Hematopoietic multipotent progenitor cell treated with erythropoietin and hydrocortisone succinate and interleukin-3 and kit ligand, for 4 days (in vitro differentiated cells): ENCODE results near the gene RAPGEF5.
A peak's percentile ranks its signal among the peaks of the same experiment; 100 is the strongest.

Experiments used
- DNase-seq: peaks from one replicate; pipeline ENCODE4 v3.0.0-alpha.2; 2015

Gene RAPGEF5

DNA sequence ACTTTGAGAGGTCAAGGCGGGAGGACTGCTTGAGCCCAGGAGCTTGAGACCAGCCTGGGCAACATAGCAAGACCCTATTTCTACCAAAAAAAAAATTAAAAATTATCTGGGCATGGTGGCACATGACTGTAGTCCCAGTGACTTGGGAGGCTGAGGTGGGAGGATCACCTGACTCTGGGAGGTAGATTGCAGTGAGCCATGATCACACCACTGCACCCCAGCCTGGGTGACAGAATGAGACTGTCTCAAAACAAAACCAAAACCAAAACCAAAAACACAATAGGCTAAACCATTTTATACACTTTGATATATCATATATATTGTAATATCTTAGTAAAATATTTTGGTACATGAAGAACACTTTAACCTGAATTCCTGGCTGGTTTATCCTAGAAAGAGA, 101.6 kb downstream of the RAPGEF5 start:
- DNase-seq = no peak

DNA sequence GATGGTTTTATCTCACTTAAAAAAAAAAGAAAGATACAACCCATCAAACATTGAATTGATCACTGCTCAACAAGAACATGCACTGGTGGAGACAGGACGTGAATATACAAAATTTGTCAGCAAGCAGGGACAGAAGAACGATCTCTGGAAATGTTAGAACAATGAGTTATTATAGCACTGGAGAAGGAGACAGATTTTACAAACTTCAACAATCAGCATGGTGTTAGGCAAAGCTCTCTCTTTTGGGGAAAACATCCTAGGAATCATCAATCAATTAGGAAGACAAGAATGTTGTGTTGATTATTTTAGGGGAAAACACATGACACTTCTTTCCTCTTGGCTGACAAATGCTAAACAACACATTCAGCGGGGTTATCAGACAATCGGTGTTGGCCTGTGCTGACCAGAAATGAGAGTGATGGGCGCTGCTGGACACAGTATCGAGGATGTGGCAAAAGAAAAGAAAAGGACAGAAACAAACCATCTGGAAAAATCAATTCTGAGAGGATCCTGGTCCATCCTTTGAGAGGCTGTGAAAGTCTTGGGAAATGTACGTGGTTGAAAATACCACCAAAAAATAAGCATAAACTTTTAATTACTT, 103.9 kb downstream of the RAPGEF5 start:
- no peak for DNase-seq

DNA sequence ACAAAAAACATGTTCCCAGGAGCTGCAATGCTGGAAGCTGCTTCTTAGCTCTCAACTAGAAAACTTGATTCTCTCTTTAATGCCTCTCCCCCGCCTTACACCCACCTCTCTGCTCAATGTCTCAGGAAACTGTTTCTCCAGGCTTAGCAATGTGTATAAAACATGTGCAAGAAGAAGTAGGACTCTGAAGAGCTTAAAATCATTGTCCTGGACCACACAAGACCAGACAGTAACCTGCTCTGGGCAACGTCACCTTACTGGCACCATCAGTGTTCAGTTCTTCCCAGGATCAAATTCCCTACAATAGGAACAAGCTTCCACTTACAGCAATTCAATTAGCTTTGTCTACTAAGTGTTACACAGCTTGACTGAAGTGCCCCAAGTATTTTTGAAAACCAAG, 104.9 kb downstream of the RAPGEF5 start:
- DNase-seq = no peak

DNA sequence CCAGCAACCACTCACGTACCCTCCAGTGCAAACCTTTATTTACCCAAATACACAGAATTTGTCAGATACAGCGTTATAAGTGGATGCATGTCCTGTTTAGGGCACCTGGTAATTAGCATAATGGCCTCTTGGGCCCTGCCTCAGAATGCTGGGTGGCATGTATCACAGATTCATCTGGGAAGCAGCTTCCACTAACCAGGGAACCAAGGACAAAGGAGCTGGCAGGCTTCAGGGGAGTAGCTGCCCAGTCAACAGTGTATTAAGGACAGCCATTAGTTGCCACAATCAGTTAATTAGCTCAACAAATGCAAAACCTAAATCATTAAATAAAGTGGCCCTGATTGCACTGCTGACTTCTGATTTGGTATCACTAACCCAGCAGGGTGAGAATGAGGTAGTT, 105.7 kb downstream of the RAPGEF5 start:
- no peak for DNase-seq

DNA sequence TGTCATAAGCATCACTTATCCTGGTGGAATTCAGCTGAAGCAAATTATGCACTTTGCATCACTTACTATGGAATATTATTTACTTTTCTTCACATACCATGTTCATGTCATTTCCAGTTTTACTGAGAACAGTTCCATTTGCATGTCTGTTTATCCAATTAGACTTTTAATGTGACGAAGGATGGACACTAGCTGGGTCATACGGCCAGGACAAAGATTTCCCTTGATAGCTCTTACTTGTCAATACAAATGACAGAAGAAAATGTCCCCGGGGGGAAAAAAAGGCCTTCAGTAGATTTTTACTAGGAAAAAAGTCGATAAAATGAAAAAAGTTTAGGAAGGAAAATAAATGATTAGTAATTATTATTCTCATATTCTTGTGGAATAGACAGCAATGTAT, 106.6 kb downstream of the RAPGEF5 start:
- no peak for DNase-seq

DNA sequence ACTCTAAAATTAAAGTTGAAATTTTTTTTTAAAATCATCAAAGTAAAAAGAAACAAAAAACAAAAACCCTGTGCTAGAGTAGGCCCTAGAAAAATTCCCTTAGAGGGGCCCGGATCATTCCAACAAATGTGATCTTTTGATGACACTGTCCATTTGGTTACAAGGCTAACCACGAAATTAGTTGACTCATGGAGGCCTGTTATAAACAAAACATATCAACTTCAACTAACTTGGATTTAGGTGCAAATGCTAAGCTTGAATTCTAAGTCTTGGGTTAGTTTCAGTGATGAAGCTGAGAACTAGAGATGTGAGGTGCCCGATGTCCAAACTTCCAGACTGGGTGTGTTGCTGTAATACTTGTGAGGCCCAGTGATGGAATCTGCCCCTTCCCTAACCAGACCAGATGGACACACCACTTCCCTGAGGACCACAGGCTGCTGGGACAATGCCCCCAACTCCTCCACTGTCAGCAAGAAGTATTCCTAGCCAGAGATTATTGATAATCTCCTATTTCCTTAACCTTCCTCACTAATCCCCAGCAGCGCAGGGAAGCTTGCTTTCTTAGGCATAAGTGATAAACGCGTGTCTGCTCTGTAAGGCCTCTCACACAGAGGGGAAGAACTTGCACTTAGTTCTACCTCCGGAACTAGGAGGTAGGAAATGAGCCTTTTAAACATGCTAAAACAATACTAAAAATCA, 108.7 kb downstream of the RAPGEF5 start:
- DNase-seq = no peak

DNA sequence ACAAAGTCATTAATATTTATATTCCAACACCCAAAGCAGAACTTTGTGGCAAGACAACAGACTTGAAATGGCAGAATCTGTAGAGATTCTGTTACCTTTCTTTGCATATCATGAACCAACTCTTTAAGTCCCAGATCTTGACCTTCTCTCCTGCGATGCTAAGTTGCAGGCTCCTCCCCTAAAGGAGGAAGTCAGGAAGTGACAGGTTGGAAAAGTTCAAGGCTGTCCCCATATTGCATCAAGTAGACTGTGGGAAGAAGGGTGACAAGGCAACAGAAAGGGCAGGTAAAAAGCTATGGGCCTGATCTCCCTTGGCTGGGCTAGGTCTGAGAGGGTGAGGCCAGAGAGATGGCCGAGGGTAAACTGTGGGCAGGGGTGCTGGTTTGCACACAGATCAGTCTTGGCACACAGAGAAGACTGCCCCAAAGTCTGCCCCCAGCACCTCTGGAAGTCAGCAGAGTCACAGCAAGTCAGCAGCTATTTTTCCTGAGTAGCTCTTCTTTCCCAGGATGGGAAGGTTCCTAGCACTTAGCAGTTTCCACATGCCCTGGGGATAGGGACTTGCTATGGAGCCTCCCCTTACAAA, 115.1 kb downstream of the RAPGEF5 start:
- DNase-seq = no peak

DNA sequence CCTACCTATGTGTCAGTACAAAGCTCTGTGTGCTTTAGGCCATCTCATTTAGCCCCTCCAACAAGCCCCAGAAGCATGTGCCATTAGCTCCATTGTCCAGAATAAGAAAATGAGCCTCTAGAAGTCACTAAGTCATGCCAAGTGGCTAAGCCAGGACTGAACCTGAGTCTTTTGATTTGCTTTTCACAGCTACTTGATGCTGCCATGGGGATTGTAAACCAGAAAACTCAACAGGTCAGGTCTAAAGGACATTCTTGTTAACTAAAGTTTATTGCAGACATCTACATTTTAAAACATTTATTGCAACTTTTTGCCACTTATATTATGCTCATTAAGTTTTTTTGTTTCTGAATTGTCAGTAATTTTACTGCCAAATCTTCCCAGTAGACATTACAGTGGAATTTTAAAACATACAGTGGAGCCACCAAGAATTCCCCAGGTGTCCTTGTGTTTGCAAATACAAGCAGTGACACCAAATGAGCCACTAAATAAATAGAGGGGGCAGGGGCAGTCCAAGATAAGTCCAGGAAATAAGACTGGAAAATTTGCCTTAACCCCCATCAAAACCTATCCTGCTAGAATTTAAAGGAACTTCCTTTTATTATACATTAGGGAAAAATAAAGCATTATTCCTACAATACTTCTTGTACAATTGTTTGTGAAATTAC, 115.9 kb downstream of the RAPGEF5 start:
- no peak for DNase-seq

DNA sequence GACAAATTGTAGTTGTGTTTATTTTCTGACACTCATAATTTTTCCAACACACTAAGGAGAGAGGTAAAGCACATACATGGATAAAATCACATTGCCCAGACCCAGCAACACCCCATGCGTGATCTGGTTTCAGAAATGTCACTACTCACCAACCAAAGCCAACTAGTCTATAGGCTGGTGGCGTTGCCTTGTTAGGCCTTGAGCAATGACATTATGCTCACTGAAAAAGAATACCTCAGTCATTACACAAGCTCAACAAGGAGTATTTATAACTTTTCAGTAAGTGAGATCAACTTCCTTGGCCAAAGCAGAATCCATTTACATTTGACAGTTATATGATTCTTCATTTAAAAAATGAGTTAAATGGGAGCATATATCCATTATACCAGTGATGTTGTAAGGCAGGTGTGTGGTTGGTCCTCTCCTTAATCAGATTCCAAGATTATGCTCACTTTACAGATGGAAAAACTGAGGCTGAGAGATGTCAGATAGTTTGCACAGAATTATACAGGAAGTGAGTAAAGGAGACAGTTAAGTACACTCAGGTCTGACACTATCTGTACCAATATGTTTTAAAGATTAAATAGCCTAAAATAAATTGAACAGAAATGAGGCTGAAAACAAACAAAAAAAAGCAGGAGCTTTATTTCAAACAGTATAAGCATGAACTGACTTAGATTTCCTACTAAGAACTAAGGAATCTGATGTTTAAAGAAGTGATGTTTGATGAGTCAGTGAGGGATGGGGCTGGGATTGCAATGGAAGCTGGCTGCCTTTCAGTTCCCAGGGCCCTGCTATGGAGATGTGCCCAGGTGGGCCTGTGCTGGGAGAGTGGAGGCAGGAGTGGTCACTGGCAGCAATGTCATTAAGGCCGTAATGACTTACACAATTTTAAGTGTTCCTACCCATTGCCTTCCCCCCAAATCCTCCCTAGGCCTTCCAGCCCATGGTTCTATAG, 118.3 kb downstream of the RAPGEF5 start:
- DNase-seq = no peak

DNA sequence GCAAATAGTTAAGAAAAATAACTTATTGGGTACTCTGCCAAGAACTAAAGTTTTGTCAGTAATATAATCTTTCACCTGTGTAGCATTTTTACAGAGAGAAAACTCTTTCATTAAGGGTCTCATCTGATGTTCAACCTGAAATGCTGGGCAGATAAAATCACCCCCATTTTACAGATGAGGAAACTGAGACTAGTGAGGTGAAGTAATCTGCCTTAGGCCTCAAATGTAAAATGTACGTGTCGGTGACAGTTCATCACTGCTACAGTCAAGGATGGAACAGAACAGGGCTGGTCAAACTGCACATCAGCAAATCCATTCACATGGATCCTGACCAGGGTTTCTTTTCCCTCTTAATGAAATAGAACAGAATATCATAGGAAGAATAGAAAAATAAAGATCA, 121.8 kb downstream of the RAPGEF5 start:
- no peak for DNase-seq

DNA sequence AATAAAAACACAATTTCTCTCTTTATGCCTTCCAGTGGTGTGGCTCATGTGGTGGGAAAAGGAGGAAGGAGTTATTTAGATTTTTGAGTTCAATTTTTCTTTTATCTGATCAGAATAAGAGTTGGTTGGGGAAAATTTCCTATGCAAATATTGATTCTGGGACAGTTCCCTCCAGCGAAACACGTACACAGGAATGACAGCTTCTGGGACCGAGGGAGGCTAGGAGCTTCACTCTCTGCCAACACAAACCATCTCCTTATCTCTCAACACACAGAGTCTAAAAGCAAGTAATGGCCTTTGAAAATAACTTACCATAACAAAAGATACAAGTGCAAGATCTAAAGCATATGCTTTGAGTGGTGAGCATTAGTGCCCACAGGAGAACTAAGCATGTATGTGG, 122.7 kb downstream of the RAPGEF5 start:
- DNase-seq = peak; percentile 6

DNA sequence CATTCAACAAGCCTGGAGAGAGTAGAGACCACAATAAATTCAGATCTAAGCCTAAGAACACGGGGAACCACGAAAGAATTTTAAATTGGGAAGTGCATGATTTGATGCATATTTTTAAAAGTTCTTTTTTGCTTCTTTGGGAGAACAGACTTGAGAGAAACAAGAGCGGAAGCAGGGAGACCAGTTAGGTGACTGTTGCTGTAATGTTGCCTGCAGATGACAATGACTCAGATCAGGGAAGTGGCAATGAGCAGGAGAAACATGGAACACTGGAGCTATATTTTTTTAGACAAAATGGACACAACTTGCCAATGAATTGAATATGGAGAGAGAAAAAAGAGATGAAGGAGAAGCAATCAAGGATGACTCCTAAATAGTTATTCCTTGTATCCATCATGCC, 125.1 kb downstream of the RAPGEF5 start:
- DNase-seq = no peak

DNA sequence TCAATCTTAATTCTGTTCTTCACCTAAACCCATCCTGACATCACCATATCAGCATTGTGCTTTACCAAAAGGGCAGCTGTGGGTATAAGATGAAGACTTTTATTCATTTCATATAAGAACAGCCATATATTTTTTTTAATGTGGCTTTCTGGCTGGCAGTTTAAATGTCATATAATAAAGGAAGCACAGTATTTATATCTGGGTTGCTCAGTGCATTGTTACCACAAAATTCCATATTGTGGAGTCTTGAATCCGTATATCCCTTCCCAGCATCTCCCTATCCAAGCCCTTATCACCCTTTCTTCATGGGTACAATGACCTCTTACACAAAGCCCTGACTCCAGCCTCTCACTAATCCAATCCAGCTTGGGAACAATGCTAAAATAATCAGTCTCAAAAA, 125.8 kb downstream of the RAPGEF5 start:
- DNase-seq = no peak

DNA sequence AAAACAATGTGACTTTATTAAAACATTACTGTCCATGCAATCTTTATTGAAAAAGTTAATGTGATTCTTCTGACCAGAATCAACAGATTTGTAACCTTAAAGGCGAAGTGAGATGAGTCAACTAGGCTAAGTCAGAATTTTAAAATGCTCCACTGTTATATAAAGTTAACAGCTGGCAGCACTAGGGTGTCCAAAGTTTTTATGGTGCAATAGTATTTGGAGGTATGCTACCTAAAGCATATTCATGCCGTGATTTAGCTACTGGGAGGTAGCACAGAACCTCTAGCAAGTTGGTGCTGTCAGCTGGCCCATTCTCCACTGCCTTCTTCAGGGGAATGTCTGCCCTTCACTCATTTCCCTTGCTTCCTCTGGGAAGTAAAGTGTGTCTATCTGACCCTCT, 126.7 kb downstream of the RAPGEF5 start:
- no peak for DNase-seq

DNA sequence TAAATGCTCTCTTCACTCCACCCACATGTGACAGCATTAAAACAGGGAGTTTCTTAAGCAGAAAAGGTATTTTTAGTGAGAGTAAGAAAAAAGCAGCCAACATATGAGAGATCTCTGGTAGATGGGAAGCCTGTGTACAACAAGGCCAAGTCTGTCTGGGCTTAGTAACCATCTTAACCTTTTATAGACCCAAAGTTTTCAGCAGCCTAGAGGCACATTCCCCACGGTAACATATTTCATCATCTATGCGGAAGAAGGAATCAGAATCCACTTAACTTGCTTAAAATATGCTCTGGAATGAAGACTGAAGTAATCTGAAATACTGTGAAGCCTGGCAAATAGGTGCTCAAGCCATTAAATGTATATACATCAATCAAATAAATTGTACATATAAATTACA, 127.8 kb downstream of the RAPGEF5 start:
- no peak for DNase-seq

DNA sequence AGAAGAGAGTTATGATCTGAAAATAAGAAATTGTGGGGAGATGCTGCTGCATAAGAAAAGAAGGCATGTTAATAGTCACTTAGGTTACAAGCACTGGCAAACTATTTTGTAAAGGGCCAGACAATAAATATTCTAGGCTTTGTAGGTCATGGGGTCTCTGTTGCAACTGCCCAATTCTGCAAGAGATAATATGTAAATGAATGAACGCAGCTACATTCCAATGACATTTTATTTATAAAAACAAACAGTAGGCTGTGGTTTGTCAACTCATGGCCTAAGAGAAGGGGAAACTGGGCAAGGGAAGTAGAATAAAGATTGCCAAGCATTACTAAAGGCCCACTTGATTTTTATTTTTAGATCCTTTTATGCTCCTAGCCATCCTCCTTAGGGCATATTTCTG, 133.1 kb downstream of the RAPGEF5 start:
- DNase-seq = peak; percentile 17

DNA sequence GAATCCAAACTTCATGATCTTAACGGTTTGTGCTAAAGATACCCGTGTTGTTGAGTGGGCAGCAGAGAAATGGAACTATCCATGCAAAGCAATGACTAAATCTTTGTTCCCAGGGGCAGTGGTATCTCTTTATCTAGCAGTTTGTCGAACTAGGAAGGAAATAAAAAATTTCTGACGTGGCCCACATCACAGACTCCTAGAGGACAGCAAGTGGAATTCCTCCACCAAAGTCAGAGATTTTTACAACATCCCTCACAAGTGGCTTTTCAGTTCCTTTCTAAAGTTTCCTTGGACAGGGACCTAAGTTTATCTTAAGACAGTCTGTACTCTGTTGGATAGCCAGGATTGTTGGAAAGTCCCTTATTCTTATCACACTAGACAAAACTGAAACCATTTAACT, 136.0 kb downstream of the RAPGEF5 start:
- DNase-seq = no peak

DNA sequence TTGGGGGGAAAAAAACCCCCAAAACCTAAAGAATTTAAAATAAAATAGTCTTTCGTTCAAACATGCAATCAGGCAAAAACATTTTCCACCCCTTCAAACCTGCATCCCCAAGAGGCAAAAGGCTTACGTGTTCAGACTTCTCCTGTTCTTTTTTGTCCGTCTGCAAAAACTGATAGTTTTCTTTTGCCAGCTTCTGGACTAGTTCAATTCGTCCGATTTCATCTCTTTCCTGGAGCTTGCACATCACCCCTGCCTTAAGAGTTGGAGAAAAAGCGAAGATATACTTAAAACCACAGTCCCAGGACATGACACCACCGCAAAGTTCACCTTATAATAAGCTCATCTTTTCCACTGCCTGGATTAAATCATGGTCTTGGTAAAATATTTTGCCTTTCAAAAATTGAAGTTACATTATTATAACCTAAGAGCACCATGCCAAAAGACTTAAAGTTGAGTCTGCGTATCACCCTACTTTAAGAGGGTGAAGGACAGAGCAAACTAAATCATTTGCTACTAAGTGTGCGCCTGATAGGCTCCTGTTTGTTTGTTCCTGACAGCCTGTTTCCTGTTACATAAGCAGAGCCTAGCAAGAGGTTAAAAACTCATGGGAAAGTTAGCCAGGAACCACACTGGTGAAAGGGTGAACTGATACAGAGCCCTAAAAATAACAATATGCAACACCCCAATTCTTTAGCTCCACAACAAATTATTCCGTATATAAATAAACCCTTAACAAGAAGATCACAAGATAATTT, 137.0 kb downstream of the RAPGEF5 start:
- DNase-seq = no peak

DNA sequence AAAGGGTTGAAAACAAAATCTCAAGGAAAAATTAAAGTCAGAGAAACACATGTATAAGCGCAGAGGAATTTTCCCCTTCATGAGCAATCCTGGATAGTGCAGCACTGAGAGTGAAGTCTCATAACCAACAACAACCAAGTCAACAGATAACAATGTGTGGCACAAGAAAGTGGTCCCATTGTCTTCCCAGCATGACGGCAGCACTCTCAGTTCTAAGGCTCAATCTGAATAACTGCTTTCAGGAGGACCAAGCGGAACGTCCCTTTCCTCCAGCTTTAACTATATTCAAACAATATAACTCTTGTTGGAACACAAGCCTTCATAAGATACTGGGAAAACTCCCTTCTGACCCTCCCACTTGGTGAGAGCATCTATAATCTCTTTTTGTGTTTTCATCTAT, 137.9 kb downstream of the RAPGEF5 start:
- no peak for DNase-seq

DNA sequence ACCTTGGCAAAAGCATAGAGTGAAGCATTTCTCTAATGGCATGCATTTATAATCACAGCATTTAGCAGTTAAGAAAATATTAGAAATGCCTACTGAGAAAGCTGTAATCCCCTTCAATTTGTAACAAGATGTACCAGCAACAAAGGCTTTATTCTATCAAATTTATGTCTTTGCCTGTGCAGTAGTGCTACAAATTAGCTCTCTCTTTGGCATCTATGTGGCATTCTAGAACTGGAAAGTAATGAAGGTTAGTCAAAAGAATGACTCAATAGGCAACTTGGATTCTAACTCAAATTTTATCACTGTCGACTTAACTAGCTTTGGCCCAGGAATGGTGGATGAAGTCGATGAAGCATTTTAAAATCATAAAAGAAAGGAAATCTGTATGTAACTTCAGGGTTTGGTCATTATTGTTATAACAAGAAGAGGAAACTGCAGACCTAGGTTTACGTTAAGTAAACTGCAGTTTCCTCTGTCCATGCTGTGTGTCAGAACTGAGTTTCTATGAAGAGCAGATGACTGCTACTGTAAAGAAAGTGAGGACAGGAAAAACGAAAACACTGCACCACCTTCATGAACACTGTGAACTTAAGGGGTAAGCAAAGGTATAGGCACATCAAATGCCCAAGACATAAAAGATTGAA, 140.0 kb downstream of the RAPGEF5 start:
- DNase-seq = no peak

DNA sequence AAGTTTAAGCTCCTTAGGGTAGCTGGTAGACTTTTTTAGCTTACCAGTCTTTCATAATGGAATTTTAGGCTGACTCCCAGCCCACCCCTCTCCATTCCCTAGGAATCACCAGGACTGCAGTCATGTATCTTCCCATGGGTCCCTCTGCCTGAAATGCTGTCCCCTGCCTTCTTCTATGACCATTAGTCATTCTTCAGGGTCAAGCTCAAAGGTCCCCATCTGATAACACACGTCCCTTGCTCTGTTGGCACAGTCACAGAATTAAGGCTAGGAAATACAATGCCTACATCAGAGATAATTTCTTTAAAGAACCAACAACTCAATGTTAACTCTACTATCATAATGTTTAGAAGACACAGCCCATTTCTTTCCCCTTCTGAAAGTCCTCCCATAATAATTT, 140.6 kb downstream of the RAPGEF5 start:
- DNase-seq = no peak

DNA sequence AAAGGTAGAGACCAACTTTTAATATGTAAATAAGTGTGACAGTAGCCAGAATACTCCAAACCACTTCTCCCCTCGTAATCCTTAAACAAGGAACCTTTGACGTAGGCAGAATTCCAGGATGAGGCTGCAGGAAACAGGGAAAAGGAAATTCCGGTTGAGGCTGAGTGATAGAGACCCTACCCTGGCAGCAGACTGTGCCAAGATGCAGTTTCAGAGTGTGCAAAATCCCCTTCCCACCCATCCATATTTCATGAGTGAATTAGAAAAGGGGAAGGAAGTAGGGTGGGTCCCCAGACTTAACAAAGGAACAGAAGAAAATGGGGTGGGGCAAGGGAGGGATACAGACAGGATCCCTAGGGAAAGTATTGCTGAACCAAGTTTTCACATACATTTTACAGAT, 143.0 kb downstream of the RAPGEF5 start:
- no peak for DNase-seq
